A549 (cell line): ENCODE data around the gene ZBTB20. TPM values are rescaled to one million over a fixed set of nuclear protein-coding genes. Genes with fewer than 3 reads are reported as not detected.

ENCODE experiments used
- ATAC-seq, 2 experiments: fragments of 200-7000 bp in 1 of 2; fragments of >200 bp in 1 of 2; cut with Nextera tagmentation in 1 of 2; cut with Tn5 transposase in 1 of 2; 3 replicates each; pipeline versions ENCODE4 v1.8.0 to v1.9.1; 2018 to 2020; ENCODE audit warnings: mild to moderate bottlenecking in 1 of 2, moderate library complexity in 1 of 2
- CTCF ChIA-PET: fragments of 300-600 bp; sonication (Branson Sonifier 250); formaldehyde crosslinking; extraction: SDS; loops from one replicate; lab custom pipeline; 2021; ENCODE audit warnings: antibody characterized with exemption, inconsistent platforms; lab: Yijun Ruan, JAX
- POLR2A ChIA-PET: fragments of 350-600 bp; formaldehyde crosslinking; extraction: SDS; loops from one replicate; lab custom pipeline; 2021; ENCODE audit warnings: antibody characterized with exemption, inconsistent platforms; lab: Yijun Ruan, JAX
- DNase-seq, 2 experiments: peaks; one replicate each; pipeline versions ENCODE4 v3.0.0 to v3.0.0-alpha.2; 2011 to 2016; ENCODE audit warnings: low read depth in 1 of 2, low spot score in 1 of 2
- FAIRE-seq: peaks from 2 replicates; lab custom pipeline; 2011; peaks lifted over from hg19 to GRCh38; lab: Jason Lieb, UNC
- H3K27ac ChIP-seq, 2 experiments: fragments of >200 bp; sonication (Bioruptor Twin); formaldehyde crosslinking; 3 replicates each; pipeline ENCODE4 v1.5.1; 2016 to 2017
- H3K4me1 ChIP-seq: fragments of >200 bp; sonication (Bioruptor Twin); formaldehyde crosslinking; 3 replicates; pipeline ENCODE4 v1.6.1; 2016
- H3K4me2 ChIP-seq: fragments of >200 bp; sonication (Bioruptor Twin); formaldehyde crosslinking; 3 replicates; pipeline ENCODE4 v1.6.1; 2016
- H3K4me3 ChIP-seq: fragments of >200 bp; sonication (Bioruptor Twin); formaldehyde crosslinking; 3 replicates; pipeline ENCODE4 v1.5.1; 2016
- H3K9me3 ChIP-seq: fragments of >200 bp; sonication (Bioruptor Twin); formaldehyde crosslinking; 3 replicates; pipeline ENCODE4 v1.6.1; 2016
- CHD2 ChIP-seq: fragments of 150-350 bp; IDR thresholded peaks from 2 replicates; pipeline ENCODE4 v1.6.1; 2014; ENCODE audit warnings: low read length; ENCODE audit not compliant: partially characterized antibody
- ELK1 ChIP-seq: fragments of 150-350 bp; IDR thresholded peaks from 2 replicates; pipeline ENCODE4 v1.6.1; 2014; ENCODE audit warnings: low read depth, mild to moderate bottlenecking, low read length
- FOSB ChIP-seq: fragments of 250-450 bp; sonication (Bioruptor Pico); IDR thresholded peaks from 2 replicates; pipeline ENCODE4 v1.5.0; 2020; ENCODE audit warnings: mild to moderate bottlenecking, moderate library complexity
- FOSL2 ChIP-seq, 2 experiments: fragments of 450-650 bp in 1 of 2; fragments of >200 bp in 1 of 2; sonication (Bioruptor Twin) in 1 of 2; formaldehyde crosslinking; IDR thresholded peaks; 2 replicates each; pipeline versions ENCODE4 v1.5.0 to v1.6.1; 2016 to 2020; ENCODE audit warnings: mild to moderate bottlenecking in 1 of 2, moderate library complexity in 1 of 2
- FOXS1 ChIP-seq: fragments of 250-450 bp; sonication (Bioruptor Pico); IDR thresholded peaks from 2 replicates; pipeline ENCODE4 v1.5.0; 2020; ENCODE audit warnings: mild to moderate bottlenecking, moderate library complexity
- HES2 ChIP-seq: fragments of >200 bp; sonication (Bioruptor Twin); formaldehyde crosslinking; IDR thresholded peaks from 2 replicates; pipeline ENCODE4 v1.6.1; 2016
- JUN ChIP-seq, 2 experiments: fragments of >200 bp; sonication (Bioruptor Twin); formaldehyde crosslinking; IDR thresholded peaks; 2 replicates in 1 of 2; 3 replicates in 1 of 2; pipeline ENCODE4 v1.6.1; 2016 to 2017
- KDM5A ChIP-seq: fragments of 200-600 bp; sonication (generic); IDR thresholded peaks from 2 replicates; pipeline ENCODE4 v1.6.1; 2016; ENCODE audit warnings: antibody characterized with exemption, mild to moderate bottlenecking
- MAFK ChIP-seq: fragments of 450-650 bp; IDR thresholded peaks from 2 replicates; pipeline ENCODE4 v1.6.1; 2014; ENCODE audit not compliant: partially characterized antibody
- MAZ ChIP-seq: fragments of 150-350 bp; IDR thresholded peaks from 2 replicates; pipeline ENCODE4 v1.6.1; 2014; ENCODE audit warnings: antibody characterized with exemption, low read depth, low read length, borderline replicate concordance
- MYC ChIP-seq: IDR thresholded peaks from 2 replicates; pipeline ENCODE4 v1.6.1; 2012; ENCODE audit warnings: mild to moderate bottlenecking, inconsistent platforms, low read length, improper control_type of control experiment, borderline replicate concordance
- NPAS2 ChIP-seq: fragments of 250-450 bp; sonication (Bioruptor Pico); IDR thresholded peaks from 2 replicates; pipeline ENCODE4 v1.8.0; 2022; ENCODE audit warnings: mild to moderate bottlenecking, moderate library complexity, borderline replicate concordance
- POLR2AphosphoS2 ChIP-seq: conservative IDR thresholded peaks from 2 replicates; pipeline ENCODE4 v1.6.1; 2012; ENCODE audit warnings: low read length, improper control_type of control experiment, inconsistent platforms
- RCOR1 ChIP-seq: fragments of 150-350 bp; IDR thresholded peaks from 2 replicates; pipeline ENCODE4 v1.6.1; 2014; ENCODE audit warnings: antibody characterized with exemption, low read length, low read depth
- SMC3 ChIP-seq: fragments of >200 bp; sonication (Bioruptor Twin); formaldehyde crosslinking; IDR thresholded peaks from 3 replicates; pipeline ENCODE4 v1.6.1; 2018; ENCODE audit warnings: inconsistent platforms
- ZC3H11A ChIP-seq: fragments of 450-650 bp; IDR thresholded peaks from 2 replicates; pipeline ENCODE4 v1.6.1; 2014; ENCODE audit warnings: antibody characterized with exemption, mild to moderate bottlenecking
- WGBS: methylation state at CpG from one replicate; pipeline ENCODE4 v1.1.6; 2017; ENCODE audit errors: missing lambda C conversion rate; 5-methylcytosine and 5-hydroxymethylcytosine counted together
- polyA plus RNA-seq, 4 experiments: library from polyadenylated mRNA; depleted of rRNA in 3 of 4; stranded (reverse); fragments of >200 nt; fragmentation: RNase III in 1 of 4; extraction: RNeasy Plus Mini Kit Qiagen cat#74134 plus additional on column Dnase treatment in 1 of 4; gene quantifications; 2 replicates in 3 of 4; 3 replicates in 1 of 4; pipeline ENCODE4 v1.2.3, GENCODE V29; 2011 to 2017
- TF ChIP-seq, protein P1 (sequence below): fragments of 250-450 bp; sonication (Bioruptor Pico); IDR thresholded peaks from 2 replicates; pipeline ENCODE4 v1.5.0; 2021; ENCODE audit warnings: mild to moderate bottlenecking, moderate library complexity, borderline replicate concordance
- TF ChIP-seq, protein P2 (sequence below): IDR thresholded peaks from 2 replicates; pipeline ENCODE4 v1.6.1; 2012; ENCODE audit warnings: low read depth, borderline replicate concordance
- TF ChIP-seq, protein P3 (sequence below): fragments of 200-600 bp; sonication (generic); IDR thresholded peaks from 2 replicates; pipeline ENCODE4 v1.6.1; 2016; ENCODE audit warnings: antibody characterized with exemption, mild to moderate bottlenecking, moderate library complexity
- TF ChIP-seq, protein P4 (sequence below): IDR thresholded peaks from 2 replicates; pipeline ENCODE4 v1.6.1; 2012
- TF ChIP-seq, protein P5 (sequence below): fragments of 450-650 bp; IDR thresholded peaks from 2 replicates; pipeline ENCODE4 v1.6.1; 2014; ENCODE audit warnings: antibody characterized with exemption

Gene ZBTB20
- polyA plus RNA-seq, 2 of the 4 experiments (the other 2 are of a cell fraction), result 0.85 to 5.0 TPM

GRCh38 chr3:114365909-114366308, 781.2 kb downstream of the ZBTB20 start (continued):
- TF ChIP-seq, protein P1, sequence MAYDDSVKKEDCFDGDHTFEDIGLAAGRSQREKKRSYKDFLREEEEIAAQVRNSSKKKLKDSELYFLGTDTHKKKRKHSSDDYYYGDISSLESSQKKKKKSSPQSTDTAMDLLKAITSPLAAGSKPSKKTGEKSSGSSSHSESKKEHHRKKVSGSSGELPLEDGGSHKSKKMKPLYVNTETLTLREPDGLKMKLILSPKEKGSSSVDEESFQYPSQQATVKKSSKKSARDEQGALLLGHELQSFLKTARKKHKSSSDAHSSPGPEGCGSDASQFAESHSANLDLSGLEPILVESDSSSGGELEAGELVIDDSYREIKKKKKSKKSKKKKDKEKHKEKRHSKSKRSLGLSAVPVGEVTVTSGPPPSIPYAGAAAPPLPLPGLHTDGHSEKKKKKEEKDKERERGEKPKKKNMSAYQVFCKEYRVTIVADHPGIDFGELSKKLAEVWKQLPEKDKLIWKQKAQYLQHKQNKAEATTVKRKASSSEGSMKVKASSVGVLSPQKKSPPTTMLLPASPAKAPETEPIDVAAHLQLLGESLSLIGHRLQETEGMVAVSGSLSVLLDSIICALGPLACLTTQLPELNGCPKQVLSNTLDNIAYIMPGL, result no peak
- TF ChIP-seq NPAS2 (CRISPR knock-in tag) (no peak), MAFK (no peak), HES2 (no peak), FOXS1 (CRISPR knock-in tag) (no peak), ELK1 (no peak), RCOR1 (no peak)
- TF ChIP-seq, all 56 proteins: peak for 0

- H3K4me2 ChIP-seq, result no peak overlapping the region
- H3K27ac ChIP-seq, result no peak overlapping the region
- TF ChIP-seq KDM5A (no peak), HES2 (no peak), POLR2AphosphoS2 (no peak), RCOR1 (no peak), ZC3H11A (no peak), MAZ (no peak)
- TF ChIP-seq, protein P2, sequence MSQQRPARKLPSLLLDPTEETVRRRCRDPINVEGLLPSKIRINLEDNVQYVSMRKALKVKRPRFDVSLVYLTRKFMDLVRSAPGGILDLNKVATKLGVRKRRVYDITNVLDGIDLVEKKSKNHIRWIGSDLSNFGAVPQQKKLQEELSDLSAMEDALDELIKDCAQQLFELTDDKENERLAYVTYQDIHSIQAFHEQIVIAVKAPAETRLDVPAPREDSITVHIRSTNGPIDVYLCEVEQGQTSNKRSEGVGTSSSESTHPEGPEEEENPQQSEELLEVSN, result no peak
- DNase-seq, result no peak
- peaks cover 13% of the 10 kb centered on the region; the same call in 2 of the 3 replicates for H3K4me1 ChIP-seq
- FAIRE-seq, result no peak
- H3K4me3 ChIP-seq, result no peak overlapping the region
- H3K9me3 ChIP-seq, result no peaks in the 10 kb centered on the region
- 91% methylated on average over 6 of the region's 6 CpGs for WGBS
- POLR2A ChIA-PET, result no interaction called here
- ATAC-seq, result no peak
- CTCF ChIA-PET, result interaction anchor here (0.9 to 2.2 kb wide), 4 partner anchors 13 to 728 kb away, joined by 3 to 8 read pairs (median 4); no protein-coding TSS in a partner anchor
Observed at GRCh38 chr3:114364806-114365654, 782.1 kb downstream of the ZBTB20 start.

- Histone ChIP-seq H3K4me1 (peaks cover 13% of the 10 kb centered on the region; the same call in 2 of the 3 replicates), H3K4me3 (no peak overlapping the region), H3K27ac (no peak overlapping the region), H3K9me3 (no peaks in the 10 kb centered on the region), H3K4me2 (no peak overlapping the region)
- POLR2A ChIA-PET, result interaction anchor here (0.6 kb wide), 1 partner anchor 504 kb away, joined by 3 read pairs; no protein-coding TSS in a partner anchor
- 87% methylated on average over 1 of the region's 1 CpG for WGBS
- FAIRE-seq (no peak), ATAC-seq (peak; percentile 47 to 59; a peak in 3 of 6 replicates), DNase-seq (peak in 1 of 2 experiments; percentile 11)
- CTCF ChIA-PET, result interaction anchor here (0.6 to 2.3 kb wide), 13 partner anchors 9 to 729 kb away, joined by 3 to 10 read pairs (median 4); no protein-coding TSS in a partner anchor
- TF ChIP-seq NPAS2 (CRISPR knock-in tag) (no peak), SMC3 (no peak), FOSB (no peak), RCOR1 (no peak), FOSL2 (IDR thresholded peaks at IDR 0.05) (no peak), FOSL2 (CRISPR knock-in tag; IDR thresholded peaks at IDR 0.05) (no peak), JUN (IDR thresholded peaks at IDR 0.05) (no peak), MYC (no peak), CHD2 (no peak)
- TF ChIP-seq, protein P3, sequence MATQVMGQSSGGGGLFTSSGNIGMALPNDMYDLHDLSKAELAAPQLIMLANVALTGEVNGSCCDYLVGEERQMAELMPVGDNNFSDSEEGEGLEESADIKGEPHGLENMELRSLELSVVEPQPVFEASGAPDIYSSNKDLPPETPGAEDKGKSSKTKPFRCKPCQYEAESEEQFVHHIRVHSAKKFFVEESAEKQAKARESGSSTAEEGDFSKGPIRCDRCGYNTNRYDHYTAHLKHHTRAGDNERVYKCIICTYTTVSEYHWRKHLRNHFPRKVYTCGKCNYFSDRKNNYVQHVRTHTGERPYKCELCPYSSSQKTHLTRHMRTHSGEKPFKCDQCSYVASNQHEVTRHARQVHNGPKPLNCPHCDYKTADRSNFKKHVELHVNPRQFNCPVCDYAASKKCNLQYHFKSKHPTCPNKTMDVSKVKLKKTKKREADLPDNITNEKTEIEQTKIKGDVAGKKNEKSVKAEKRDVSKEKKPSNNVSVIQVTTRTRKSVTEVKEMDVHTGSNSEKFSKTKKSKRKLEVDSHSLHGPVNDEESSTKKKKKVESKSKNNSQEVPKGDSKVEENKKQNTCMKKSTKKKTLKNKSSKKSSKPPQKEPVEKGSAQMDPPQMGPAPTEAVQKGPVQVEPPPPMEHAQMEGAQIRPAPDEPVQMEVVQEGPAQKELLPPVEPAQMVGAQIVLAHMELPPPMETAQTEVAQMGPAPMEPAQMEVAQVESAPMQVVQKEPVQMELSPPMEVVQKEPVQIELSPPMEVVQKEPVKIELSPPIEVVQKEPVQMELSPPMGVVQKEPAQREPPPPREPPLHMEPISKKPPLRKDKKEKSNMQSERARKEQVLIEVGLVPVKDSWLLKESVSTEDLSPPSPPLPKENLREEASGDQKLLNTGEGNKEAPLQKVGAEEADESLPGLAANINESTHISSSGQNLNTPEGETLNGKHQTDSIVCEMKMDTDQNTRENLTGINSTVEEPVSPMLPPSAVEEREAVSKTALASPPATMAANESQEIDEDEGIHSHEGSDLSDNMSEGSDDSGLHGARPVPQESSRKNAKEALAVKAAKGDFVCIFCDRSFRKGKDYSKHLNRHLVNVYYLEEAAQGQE, result no peak
- TF ChIP-seq, protein P4, sequence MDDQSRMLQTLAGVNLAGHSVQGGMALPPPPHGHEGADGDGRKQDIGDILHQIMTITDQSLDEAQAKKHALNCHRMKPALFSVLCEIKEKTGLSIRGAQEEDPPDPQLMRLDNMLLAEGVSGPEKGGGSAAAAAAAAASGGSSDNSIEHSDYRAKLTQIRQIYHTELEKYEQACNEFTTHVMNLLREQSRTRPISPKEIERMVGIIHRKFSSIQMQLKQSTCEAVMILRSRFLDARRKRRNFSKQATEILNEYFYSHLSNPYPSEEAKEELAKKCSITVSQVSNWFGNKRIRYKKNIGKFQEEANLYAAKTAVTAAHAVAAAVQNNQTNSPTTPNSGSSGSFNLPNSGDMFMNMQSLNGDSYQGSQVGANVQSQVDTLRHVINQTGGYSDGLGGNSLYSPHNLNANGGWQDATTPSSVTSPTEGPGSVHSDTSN, result no peak
- TF ChIP-seq, protein P5, sequence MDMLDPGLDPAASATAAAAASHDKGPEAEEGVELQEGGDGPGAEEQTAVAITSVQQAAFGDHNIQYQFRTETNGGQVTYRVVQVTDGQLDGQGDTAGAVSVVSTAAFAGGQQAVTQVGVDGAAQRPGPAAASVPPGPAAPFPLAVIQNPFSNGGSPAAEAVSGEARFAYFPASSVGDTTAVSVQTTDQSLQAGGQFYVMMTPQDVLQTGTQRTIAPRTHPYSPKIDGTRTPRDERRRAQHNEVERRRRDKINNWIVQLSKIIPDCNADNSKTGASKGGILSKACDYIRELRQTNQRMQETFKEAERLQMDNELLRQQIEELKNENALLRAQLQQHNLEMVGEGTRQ, result no peak
Observed at GRCh38 chr3:114363554-114364202, 783.4 kb downstream of the ZBTB20 start.
